ENCODE measurements around the gene RGL1. TPM values are rescaled to one million over a fixed set of nuclear protein-coding genes. Genes with fewer than 3 reads are reported as not detected.
A peak's percentile ranks its signal among the peaks of the same experiment; 100 is the strongest.

The RGL1 gene
- total RNA-seq, 2 donors from 2014 or later = 9.9 to 16.2 TPM

GRCh38 chr1:183863852-183864251 lies 58.9 kb downstream of the RGL1 start:
- intact Hi-C loops (cut with DNase I) = no loop called here
- no peaks in the 10 kb centered on the region for H3K36me3 ChIP-seq (replicated peaks in 1 of 2; ENCODE audit: insufficient read depth in 1 of 2, low read depth in 2 of 2)
- no peaks in the 10 kb centered on the region for H3K4me1 ChIP-seq
- H3K9me3 ChIP-seq = no peaks in the 10 kb centered on the region
- H3K27me3 ChIP-seq = no peaks in the 10 kb centered on the region
- TF ChIP-seq, protein P1, sequence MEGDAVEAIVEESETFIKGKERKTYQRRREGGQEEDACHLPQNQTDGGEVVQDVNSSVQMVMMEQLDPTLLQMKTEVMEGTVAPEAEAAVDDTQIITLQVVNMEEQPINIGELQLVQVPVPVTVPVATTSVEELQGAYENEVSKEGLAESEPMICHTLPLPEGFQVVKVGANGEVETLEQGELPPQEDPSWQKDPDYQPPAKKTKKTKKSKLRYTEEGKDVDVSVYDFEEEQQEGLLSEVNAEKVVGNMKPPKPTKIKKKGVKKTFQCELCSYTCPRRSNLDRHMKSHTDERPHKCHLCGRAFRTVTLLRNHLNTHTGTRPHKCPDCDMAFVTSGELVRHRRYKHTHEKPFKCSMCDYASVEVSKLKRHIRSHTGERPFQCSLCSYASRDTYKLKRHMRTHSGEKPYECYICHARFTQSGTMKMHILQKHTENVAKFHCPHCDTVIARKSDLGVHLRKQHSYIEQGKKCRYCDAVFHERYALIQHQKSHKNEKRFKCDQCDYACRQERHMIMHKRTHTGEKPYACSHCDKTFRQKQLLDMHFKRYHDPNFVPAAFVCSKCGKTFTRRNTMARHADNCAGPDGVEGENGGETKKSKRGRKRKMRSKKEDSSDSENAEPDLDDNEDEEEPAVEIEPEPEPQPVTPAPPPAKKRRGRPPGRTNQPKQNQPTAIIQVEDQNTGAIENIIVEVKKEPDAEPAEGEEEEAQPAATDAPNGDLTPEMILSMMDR (IDR thresholded peaks at IDR 0.05) = no peak
- no peak for TF ChIP-seq POLR2A (IDR thresholded peaks at IDR 0.05)
- H3K4me3 ChIP-seq = no peak overlapping the region
- ATAC-seq = no peak
- no peak overlapping the region for H3K27ac ChIP-seq
- no peak for DNase-seq

DNA sequence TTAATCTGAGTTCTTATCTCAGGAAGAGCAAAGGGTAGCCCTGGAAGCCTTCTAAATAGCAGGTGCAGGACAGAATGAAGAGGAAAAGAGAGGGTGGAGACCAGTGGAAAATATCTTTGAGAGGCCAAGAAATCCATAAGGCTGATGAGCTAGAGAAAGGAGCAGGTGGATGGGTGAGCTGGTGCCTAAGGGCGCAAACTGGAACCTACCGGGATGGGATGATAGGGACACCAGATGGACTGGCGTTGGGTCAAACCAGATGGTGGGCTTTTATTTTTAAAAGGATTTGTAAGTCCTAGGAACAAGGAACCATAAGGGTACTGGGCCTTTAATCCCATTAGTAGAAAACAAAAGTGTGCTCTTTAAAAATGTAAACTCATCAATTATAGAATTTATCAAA lies 59.7 kb downstream of the RGL1 start:
- no peak overlapping the region for H3K27ac ChIP-seq
- DNase-seq (no peak), ATAC-seq (no peak)
- TF ChIP-seq, protein P1 (IDR thresholded peaks at IDR 0.05) = no peak
- TF ChIP-seq POLR2A (IDR thresholded peaks at IDR 0.05) = no peak
- H3K4me3 ChIP-seq = no peak overlapping the region
- no peaks in the 10 kb centered on the region for H3K36me3 ChIP-seq (replicated peaks in 1 of 2; ENCODE audit: insufficient read depth in 1 of 2, low read depth in 2 of 2)
- WGBS, 2 donors = 86 to 87% methylated on average over 3 of the region's 3 CpGs
- no peaks in the 10 kb centered on the region for H3K4me1 ChIP-seq
- no peaks in the 10 kb centered on the region for H3K27me3 ChIP-seq
- no peaks in the 10 kb centered on the region for H3K9me3 ChIP-seq
- intact Hi-C loops (cut with DNase I) = no loop called here

- DNase-seq (no peak), ATAC-seq (no peak)
- H3K27ac ChIP-seq = no peak overlapping the region
- H3K36me3 ChIP-seq (replicated peaks in 1 of 2; ENCODE audit: insufficient read depth in 1 of 2, low read depth in 2 of 2) = no peaks in the 10 kb centered on the region
- no peaks in the 10 kb centered on the region for H3K27me3 ChIP-seq
- H3K4me1 ChIP-seq = peaks cover 19% of the 10 kb centered on the region
- no peak overlapping the region for H3K4me3 ChIP-seq
- TF ChIP-seq, protein P1 (IDR thresholded peaks at IDR 0.05) = no peak
- TF ChIP-seq POLR2A (IDR thresholded peaks at IDR 0.05) = no peak
- H3K9me3 ChIP-seq = no peaks in the 10 kb centered on the region
- intact Hi-C loops (cut with DNase I) = no loop called here
- WGBS, 2 donors = 77 to 81% methylated on average over 3 of the region's 3 CpGs
These were observed 64.3 kb downstream of the RGL1 start for GRCh38 chr1:183869230-183869629.

DNA sequence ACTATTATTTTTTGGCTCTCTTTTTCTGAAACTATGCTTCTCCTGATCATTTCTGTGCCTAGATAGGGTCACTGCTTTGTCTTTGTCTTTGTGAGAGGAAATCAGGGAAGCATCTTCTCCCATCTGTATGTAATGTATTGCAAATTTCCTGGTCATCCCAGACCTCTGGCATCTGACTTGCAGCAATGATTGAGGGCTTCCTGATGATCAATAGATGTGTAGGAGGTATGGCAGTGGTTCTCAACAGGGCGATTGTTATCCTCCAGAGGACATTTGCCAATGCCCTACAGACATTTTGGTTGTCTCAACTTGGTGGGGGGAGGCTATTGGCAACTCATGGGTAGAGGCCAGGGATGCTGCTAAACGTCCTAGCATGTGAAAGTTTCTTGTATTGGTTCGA lies 64.7 kb downstream of the RGL1 start:
- no peak overlapping the region for H3K4me3 ChIP-seq
- H3K4me1 ChIP-seq = peaks cover 23% of the 10 kb centered on the region
- H3K9me3 ChIP-seq = no peaks in the 10 kb centered on the region
- no peak for TF ChIP-seq POLR2A (IDR thresholded peaks at IDR 0.05)
- TF ChIP-seq, protein P1 (IDR thresholded peaks at IDR 0.05) = no peak
- no peaks in the 10 kb centered on the region for H3K36me3 ChIP-seq (replicated peaks in 1 of 2; ENCODE audit: insufficient read depth in 1 of 2, low read depth in 2 of 2)
- H3K27ac ChIP-seq = peak overlapping the region in 2 of 4 donors; percentile 20 to 48
- no peaks in the 10 kb centered on the region for H3K27me3 ChIP-seq
- no peak for DNase-seq
- WGBS, 2 donors = 60 to 69% methylated on average over 3 of the region's 3 CpGs
- intact Hi-C loops (cut with DNase I) = no loop called here
- no peak for ATAC-seq

DNA sequence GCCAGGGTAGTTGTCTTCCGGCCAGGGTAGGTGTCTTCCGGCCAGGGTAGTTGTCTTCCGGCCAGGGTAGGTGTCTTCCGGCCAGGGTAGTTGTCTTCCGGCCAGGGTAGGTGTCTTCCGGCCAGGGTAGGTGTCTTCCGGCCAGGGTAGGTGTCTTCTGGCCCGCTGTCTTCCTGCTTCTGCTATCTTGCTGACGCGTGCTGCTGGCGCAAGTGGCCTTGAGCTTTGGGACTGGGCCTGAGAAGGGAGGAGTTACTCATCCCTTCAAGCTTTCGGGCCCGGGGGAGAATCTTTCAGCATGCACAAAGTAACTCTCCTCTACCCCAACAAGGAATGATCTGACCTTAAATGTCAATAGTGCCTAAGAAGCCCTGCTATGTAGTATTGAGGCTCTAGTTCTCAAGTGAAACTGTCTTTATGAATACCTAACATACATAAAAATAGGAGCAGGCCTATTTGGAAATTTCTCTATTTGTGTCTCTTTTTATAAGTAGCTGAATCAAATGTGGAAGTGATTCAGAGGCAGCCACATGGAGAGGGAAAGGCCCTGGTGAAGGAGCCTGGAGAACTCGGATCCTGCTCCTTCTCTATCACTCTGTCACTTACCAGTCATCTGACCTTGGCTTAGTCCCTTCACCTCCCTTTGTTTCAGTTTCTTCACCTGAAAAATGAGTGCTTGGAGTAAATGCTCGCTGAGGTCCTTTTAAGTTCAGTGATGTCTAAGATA lies 65.6 kb downstream of the RGL1 start:
- intact Hi-C loops (cut with DNase I) = no loop called here
- Histone ChIP-seq H3K27me3 (no peaks in the 10 kb centered on the region), H3K4me1 (peaks cover 23% of the 10 kb centered on the region), H3K9me3 (no peaks in the 10 kb centered on the region), H3K4me3 (no peak overlapping the region), H3K36me3 (replicated peaks in 1 of 2; ENCODE audit: insufficient read depth in 1 of 2, low read depth in 2 of 2) (no peaks in the 10 kb centered on the region), H3K27ac (peak overlapping the region in 3 of 4 donors; percentile 1 to 48 (median 34))
- WGBS, 2 donors = 77 to 86% methylated on average over 8 of the region's 15 CpGs
- no peak for ATAC-seq
- TF ChIP-seq, protein P1 (IDR thresholded peaks at IDR 0.05) = no peak
- no peak for TF ChIP-seq POLR2A (IDR thresholded peaks at IDR 0.05)
- peak in 3 of 4 donors; percentile 27 to 29 (median 27) for DNase-seq
